ENCODE data around the gene ZNF723.
"Not testable (repeated sequence)": the region's sequence is repeated elsewhere in the genome, so short reads cannot be mapped to it uniquely, and the experiment has no call there.

ZNF723 gene

DNA sequence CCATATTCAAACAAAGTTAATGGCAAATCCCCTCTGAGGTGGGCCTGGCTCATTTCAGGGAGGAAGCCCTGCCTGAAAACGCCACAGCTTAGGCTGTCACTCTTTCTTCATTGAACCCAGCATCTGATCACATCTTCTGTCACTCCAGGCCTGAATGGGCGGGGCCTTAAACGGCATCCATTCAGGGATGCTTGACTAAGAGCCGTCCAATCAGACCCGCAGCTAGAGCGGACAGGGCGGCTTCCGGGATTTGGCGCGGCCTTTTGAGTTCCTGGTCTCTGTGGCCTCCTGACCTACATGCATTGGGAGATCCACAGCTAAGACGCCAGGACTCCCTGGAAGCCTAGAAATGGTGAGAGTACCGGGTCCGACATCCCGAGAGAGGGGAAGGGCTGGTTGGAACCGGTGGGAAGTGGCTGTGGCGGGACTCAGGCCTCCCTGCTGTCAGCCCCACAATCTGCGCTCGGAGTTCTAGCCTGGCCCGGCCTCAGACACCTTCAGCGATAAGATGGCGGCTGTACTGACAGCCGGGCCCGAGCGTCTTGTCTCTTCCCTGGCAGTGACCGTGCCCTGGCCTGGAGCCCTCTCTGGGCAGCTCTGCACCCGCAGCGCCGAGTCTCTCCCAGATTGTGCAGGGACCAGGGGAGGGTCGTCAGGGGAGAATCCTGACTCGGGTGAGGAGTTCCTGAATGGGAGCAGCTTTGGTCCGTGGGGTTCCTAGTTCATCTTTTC, at the start of gene ZNF723:
Gene ZNF723, plus strand, starts transcription at position 261 of the 732 bp plus-strand sequence. Its CDS starts 89 bp downstream, at position 350.
- no peak for DNase-seq

DNA sequence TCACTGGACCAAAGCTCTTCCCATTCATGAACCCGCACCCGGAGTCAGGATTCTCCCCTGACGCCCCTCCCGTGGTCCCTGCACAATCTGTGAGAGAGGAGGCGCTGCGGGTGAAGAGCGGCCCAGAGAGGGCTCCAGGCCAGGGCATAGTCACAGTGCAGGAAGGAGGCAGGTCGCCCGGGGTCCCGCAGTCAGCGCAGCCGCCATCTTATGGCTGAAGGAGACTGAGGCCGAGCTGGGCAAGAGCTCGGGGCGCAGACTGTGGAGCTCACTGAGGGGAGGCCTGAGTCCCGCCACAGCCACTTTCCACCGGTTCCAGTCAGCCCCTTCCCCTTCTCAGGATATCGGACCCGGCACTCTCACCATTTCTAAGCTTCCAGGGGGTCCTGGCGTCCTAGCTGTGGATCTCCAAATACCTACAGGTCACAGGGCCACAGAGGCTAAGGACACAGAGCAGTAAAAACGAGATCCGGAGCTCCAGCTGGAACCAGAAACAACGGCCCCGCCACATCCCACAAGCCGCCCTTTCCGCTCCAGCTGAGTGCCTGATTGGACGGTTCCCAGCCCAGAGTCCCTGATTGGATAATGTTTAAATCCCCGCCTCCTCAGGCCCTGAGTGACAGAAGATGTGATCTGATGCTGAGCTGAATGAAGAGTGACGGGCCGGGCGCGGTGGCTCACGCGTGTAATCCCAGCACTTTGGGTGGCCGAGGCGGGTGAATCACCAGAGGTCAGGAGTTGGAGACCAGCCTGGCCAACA, 48.3 kb upstream of the ZNF723 start, which contains the start of gene ZNF99:
Gene ZNF99, minus strand, starts transcription at position 501 of the 760 bp plus-strand sequence. Its CDS starts 135 bp downstream, at position 366.
- no peak for DNase-seq

DNA sequence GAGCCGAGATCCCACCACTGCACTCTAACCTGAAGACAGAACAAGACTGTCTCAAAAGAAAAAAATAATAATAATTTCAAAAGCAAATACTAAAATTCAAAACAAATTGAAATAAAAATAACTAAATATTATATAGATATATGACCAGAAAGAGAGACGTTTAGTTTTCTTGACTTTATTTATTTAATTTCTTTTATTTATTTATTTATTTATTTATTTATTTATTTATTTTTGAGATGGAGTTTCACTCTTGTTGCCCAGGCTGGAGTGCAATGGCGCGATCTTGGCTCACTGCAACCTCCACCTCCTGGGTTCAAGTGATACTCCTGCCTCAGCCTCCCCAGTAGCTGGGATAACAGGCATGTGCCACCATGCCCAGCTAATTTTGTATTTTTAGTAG, 39.2 kb upstream of the ZNF723 start:
- DNase-seq: not testable (repeated sequence)

DNA sequence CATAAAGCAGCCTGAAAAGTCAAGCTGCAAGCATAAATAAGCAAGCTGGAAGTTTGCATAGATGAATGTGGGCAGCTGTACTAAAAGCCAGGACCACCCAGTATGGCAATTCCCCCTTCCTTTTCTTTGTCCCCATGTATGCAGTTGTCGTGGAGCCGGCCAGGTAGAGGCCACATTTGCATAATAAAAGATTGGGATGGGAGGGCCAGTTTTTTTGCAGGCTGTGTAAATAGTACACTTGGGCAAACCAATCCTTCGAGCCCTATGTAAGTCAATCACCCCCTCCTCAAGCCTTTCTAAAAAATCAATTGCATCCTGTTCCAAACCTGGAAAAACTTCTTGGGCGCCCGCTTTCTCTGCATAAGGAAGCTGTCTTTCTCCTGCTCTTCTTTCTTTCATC, 35.1 kb upstream of the ZNF723 start:
- no peak for DNase-seq

DNA sequence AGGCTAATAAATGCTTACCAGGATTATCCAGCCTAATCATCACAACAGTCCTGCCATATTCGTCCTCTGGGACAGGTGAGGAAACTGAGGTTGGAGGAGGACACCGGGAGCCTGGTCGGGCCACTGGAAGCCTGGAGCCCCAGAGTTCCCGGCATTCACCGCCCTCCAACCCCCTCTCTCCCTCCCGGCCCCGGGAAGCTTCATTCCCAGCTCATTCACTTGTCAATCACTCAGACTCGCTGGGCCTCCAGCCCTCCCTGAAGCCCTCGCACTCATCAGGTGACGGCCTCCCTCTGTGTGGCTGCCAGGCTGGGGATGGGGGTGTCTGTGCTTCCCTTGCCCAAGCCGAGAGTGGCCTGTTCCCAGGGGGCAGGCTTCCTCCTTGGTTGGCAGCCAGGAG, 25.7 kb upstream of the ZNF723 start:
- DNase-seq: no peak

DNA sequence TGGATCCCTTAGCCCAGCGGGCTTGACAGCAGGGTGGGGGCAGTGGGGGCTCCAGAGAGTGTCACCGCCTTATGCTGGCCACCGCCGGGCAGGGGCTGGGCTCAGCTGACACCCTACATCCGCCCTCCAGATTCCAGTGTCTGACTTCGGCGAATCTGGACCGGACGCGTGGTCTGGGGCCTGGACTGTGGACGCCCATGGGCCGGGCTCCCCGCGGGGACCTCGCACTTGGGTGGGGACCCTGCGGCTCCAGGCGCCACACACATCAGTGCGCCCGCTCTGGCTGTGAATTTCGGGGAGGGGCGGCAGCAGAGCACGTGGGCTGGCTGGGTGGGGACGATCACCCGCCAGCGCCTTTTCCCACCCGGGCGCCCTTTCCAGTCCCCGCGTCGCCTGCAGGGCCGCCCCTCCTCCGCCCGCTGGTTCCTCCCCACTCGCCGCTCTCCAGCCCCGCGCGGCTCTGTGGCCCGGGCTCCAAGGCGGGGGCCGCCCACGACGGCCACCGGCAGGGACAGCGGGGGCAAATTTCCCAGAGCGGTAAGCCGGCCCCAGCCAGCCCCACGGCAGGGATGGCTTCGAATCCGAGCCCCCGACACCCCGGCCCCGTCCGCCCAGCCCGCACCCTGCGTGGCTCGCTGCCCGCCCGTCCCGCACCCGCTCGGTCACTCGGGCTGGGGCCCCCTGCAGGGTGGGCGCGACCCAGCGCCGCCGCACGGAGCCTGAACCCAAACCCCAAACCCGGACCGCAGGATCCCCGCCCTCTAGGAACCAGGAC, 24.8 kb upstream of the ZNF723 start:
- no peak for DNase-seq

DNA sequence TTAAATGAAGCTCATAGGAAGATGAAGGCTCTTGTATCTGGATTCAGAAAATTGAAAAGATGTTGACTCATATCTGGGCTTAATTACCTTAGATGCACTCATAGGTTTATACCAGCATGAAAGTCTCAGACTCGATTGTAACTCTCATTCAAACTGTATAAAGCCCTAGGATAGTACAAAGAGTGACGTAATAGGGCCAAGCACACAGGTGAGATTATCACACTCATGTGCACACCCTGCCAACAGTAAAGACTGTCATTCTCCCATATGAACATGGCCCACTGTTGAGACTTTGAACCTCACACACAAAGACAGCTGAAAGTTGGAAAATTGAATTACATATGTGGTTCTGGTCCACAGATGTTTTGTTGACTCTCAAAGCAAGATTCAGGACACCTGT, 18.0 kb upstream of the ZNF723 start:
- DNase-seq: no peak

DNA sequence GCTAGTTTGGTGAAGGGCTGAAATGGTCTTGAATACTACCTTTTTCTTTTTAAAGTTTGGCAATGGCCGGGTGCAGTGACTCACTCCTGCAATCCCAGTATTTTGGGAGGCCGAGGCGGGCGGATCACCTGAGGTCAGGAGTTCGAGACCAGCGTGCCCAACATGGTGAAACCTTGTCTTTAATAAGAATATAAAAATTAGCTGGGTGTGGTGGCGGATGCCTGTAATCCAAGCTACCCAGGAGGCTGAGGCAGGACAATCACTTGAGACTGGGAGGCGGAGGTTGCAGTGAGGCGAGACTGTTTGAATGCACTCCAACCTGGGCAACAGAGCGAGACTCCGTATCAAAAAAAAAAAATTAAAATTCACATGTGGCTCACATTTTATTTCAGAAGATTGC, 880 bp upstream of the ZNF723 start:
- no peak for DNase-seq

DNA sequence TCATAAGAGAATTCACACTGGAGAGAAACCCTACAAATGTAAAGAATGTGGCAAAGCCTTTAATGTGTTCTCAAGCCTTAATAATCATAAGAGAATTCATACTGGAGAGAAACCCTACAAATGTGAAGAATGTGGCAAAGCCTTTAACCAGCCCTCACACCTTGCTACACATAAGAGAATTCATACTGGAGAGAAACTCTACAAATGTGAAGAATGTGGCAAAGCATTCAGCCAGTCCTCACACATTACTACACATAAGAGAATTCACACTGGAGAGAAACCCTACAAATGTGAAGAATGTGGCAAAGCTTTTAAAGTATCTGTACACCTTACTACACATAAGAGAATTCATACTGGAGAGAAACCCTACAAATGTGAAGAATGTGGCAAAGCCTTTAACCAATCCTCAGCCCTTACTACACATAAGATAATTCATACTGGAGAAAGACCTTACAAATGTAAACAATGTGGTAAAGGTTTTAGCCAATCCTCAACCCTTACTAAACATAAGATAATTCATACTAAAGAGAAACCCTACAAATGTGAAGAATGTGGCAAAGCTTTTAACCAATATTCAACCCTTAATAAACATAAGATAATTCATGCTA, 25.7 kb downstream of the ZNF723 start:
- DNase-seq: not testable (repeated sequence)

DNA sequence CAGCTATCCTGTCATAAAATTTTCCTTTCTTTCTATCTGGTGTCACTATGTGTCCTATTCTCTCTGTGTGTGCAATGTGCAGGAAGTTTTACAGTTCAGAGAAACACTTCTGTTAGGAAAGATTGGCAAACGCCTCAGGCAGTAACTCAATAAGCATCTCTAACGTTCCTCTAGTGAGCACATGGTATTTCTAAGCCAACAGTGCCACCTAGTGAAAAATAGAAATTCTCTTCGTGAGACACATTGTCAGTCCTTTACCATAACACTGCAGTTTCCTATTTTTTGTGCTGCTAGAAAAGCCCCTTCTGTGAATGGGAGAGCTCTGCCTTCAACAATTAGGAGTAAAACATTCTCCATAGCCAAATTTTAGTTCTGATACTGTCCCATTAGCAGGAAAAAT, 50.7 kb downstream of the ZNF723 start:
- no peak for DNase-seq

DNA sequence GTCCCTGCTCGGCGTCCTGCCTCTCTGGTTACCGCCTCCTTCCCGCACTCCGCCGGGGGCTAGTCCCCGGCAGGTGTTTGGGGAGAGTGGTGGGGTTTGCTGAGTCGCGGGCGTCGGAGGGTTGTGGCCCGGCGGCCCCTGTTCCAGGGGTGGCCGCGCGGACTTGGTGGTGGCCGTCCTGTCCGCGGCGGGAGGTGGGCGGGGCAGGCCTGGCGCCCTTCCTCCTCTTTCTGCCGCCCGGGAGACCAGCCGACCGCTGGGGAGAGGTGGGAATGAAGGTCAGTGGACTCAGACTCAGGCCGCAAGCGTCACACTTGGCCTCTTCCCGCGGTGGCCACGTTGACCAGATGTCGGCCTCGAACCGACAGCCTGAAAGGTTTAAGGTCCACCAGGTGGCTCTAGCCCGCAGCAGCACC, 61.8 kb downstream of the ZNF723 start:
- no peak for DNase-seq

DNA sequence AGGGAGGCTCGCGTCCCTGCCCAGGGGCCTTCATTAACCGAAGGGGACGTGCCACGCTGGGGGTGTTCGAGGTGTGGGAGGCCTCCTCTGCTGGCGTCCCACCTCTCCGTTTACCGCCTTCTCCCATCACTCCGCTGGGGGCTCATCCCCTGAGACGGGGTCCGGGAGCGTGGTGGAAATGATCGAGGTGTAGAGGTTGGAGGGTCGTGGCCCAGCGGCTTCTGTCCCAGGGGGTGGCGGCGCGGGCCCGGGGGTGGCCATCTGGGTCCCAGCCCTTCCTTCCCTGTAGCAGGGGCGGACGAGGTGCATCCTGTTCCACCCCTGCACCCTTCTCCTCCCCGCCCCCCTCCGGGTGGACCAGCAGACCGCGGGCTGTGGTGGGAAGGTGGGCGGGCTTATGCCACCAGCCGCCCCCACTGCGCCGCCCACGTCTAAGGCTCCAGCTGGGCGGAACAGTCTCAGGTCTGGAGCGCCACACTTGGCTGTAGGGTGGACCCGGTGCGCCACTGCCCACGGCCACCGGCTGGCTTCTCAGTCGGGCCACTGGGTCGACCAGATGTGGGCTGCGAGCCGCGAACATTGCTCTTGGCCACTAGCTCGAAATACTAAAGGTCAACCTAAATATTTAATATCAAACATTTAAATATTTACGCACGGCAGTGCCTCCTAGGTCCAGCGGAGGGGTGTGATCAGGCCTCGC, 69.5 kb downstream of the ZNF723 start:
- DNase-seq: no peak
